ENCODE results near the gene CPVL.

The CPVL gene

DNA sequence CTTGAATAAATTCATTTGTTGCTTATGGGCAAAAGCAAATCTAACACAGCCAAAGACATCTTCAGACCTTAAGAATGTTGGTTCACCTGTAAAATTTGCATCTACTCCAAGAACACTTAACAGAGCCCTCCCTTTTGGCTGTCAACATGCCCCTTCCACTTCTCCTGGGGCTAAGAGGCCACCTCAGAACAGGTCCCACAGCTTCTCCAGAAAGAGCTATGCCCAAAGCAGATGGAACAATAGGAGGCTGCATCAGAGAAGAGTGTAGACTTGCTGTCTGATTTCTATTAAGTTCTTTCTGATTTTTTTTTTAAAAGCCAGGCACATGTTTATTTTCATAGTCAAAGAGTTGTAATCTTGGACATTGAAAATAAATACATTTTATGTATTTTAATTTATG is 162.1 kb downstream of the CPVL start:
- in situ Hi-C loops (cut with HindIII; ENCODE audit: low sequenced_read_pairs) = no loop called here

DNA sequence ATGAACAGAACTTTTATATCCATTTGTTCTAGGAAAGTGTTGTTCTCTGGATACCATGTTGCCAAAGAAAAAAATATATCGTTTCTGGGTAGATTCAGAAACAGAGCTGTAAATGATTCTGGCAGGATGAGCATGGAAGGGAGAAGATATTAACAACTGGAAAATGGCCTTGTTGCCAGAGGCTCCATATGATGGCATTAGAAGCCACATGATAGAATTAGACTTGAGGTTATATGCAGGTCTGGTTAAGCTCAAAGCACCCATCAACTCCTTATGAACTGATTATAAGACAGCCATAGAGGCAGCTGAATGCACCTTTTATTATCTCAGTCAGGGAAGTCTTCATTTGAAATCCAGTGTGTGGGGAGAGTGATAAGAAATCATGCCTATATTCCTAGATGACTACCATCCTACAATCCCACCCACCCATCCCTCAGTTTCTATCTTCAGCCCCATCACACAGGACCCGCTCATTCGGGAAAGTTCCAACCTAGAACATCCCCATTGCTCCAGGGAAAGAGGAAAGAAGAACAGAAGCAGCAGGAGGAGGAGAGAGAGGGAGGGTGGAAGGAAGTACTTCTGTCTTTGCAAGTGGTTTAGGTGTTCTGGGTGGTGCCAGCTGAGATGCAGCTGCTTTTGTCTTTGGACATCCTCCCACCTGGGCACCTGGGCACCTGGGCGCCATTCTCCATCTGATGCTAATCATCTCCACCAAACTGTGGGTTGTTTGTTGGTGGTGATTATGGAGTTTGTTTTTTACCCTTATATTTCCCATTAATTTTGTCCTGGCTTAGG is 162.7 kb downstream of the CPVL start:
- in situ Hi-C loops (cut with HindIII; ENCODE audit: low sequenced_read_pairs) = no loop called here

DNA sequence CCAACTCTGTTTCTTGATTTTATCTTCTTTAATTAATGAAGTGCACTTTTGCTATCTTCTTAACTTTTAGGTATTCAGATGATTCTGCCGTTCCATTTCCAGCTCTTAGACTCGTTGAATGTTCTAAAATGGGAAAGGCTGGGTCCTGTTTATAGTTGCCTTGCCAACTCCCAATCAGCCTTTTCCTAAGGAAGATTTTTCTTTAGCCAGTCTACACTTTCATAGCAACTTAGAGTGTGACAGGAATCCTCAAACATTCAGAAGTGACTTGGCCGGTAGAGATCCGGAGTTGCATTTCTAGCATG is 165.2 kb downstream of the CPVL start:
- in situ Hi-C loops (cut with HindIII; ENCODE audit: low sequenced_read_pairs) = no loop called here

DNA sequence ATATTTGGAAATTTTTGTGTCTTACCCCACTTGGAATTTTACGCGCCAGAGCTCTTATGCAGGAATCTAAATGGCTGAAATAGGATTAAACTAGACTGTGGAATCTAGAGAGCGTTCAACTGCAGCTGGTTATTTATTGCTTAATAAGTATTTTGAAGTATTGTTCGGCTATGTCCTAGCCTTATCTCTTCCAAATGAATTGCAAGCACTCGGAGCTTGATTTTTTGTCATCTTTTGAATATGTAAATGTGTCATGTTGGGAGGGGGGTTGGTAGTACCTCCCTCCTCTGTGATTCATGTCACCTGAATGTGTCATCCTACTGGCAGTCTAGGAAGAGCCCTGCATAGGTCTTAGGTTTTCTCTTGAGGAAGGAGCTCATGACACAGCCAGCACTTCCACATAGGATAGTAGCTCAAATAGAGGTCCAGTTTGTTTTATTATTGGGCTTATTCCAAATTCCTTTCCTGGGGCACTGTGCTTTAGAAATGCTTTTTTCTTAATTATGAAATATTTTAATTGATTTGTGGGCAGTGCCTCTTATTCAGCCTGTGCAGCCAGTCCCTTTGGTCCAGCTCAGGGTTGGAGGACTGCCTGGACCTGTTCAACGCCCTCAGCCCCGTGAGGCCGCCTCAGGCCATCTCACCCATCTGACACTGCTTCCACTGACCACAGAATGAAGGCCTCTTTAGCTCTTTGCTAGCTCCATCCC is 165.7 kb downstream of the CPVL start:
- in situ Hi-C loops (cut with HindIII; ENCODE audit: low sequenced_read_pairs) = no loop called here

DNA sequence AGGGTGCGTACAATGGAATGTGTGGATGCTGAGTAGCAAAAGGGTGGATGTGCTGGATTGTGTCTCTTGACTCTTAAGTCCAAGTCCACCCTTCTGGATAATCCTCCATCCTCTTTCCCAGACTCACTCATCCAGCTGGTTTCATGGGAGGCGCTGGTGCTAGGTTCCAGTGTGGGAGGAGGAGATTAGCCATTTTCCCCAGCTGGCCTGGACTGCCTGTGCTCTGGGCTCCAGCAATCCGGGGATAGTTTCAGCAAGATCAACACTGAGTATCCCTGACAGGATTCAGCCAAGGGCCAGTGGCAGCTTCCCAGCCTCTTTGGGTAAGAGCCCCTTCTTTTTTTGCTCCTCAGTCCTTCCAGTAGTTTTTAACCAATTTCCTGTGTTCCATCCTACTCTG is 166.6 kb downstream of the CPVL start:
- in situ Hi-C loops (cut with HindIII; ENCODE audit: low sequenced_read_pairs) = no loop called here

DNA sequence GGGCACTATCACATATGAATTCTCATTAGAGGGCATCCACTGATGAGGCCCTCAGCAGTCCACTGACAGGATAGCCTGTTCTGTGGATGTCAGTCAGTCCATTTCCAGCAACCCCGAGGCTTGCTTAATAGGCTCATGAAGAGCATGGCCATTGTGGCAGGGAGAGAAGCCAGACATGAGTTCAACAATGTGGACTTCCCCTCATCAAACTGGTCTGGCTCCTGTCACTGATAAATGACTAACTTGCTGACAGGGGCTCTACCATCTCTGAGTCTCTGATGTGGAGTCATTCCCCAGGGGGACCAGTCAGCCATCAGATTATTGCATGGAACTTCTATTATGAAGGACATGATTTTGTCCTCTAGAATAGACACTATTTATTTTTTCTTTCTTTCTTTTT is 168.5 kb downstream of the CPVL start:
- in situ Hi-C loops (cut with HindIII; ENCODE audit: low sequenced_read_pairs) = no loop called here

DNA sequence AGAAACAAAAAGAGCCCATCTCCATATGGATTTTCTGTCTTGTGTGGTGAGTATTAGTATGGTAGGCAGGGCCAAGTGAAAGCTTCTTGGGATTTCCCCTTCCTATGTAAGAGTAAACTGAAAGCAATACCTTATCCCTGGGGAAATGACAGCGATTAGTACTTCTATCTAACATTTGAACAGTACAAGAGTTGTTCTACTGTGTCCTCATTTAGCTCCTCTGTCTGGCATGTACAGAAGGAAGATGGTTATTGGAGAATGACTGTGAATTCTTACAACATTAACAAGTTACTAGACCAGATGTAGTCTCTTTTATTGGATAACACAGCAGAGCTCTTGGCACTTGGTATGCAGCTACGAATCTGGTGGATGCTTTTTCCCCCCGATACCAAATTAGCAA is 170.3 kb downstream of the CPVL start:
- in situ Hi-C loops (cut with HindIII; ENCODE audit: low sequenced_read_pairs) = no loop called here

DNA sequence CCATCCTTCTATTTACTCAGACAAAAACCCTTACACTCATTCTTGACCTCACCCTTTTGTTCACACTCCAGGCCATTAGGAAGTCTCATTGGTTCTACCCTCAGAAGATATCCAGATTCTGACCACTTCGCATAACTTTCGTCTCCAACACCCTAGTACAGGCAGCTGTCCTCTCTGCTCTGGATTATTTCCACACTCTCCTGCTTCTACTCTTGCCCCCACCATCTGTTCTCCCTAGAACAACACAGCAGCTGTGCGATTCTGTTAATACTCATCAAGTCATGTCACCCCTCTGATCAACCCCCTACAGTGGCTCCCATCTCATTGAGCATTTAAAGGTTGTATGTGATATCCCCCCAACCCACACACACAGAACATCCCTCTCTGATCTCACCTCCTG is 172.7 kb downstream of the CPVL start:
- in situ Hi-C loops (cut with HindIII; ENCODE audit: low sequenced_read_pairs) = no loop called here

DNA sequence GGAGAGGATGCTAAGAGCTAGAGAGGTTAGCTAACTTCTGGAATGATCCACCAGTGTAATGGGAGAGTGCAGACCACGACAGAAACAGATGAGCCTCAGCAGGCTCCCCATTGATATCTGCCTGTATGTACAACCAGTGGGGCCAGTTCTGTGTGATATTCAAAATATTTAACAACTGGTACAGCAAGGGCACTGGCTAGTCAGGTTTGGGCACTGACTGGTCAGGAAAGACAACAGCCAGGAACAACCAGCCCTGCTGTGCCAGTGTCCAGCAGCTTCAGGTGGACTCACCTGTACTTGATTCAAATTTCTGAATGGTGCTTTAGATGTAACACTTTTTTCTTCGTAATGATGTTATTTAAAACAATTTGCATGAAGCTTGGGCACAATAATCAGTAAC is 182.3 kb downstream of the CPVL start:
- in situ Hi-C loops (cut with HindIII; ENCODE audit: low sequenced_read_pairs) = no loop called here

DNA sequence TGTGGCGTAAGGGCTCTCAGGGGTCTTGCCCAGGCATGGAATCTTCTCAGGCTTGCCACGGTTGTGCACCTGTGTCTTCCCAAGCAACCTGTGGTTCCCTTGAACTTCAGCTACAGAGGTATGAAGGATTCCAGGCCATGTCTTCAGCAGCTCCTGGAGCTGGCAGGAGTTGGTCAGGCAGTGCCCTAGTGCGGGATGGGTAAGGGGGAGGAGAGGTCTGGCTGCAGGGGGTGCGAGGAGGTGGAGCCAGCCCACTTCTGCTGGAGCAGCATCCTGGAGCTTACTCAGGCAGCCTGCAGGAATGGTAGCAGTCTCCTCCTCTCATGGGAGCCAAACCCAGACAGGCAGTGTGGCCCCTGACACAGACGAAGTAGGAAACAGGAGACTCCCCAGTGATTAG is 184.4 kb downstream of the CPVL start:
- in situ Hi-C loops (cut with HindIII; ENCODE audit: low sequenced_read_pairs) = no loop called here

DNA sequence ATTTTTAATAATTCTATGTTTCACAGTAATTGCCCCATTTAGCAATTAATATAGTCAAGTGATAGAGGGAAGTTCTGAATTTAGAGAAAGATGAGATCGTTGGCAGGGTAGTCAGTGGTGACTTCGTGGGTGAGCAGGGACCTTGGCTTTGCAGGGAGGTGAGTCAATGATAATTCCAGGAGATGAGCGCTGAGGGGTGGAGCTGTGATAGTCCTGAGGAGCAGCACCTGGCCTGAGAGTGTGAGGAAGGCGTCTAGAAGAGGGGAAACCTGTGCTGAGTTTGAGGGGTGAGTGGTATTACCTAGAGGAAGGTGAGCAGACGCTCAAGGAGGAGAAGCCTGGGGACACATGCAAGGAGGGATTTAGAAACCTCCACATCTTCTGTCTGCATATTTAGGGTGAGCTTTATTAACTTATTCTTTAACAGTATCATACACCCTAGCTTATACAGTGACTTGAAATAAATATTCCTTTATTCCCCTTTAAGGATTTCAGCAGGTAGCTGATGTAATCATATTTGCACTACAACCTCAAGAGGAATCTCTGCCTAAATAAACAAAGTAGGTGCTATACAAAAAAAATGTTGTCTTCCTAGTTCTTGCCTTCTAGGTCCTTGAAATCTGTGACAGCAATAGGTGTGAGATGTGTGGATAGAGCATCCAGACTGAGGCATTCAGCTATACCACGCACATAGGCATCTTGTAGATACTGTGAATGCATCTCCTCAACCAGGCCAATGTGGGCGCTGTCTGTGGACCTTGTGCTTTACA is 186.1 kb downstream of the CPVL start:
- in situ Hi-C loops (cut with HindIII; ENCODE audit: low sequenced_read_pairs) = no loop called here

DNA sequence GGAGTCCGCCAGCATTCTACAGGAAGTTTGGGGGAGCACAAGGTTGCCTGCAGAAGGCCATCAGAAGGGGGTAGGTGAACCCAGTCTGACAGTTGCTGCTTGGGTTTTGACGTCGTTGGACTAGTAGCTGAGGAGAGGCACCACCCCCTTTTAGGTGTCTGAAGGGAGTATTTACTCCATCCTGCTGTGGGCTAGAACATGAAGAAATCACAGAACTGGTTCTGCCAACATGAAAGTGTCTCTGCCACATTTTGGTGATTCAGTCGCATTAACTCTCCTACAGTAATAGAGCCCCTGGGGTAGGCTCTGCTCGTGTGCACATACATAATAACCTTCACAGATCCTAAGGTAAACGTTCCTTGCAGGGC is 187.4 kb downstream of the CPVL start:
- in situ Hi-C loops (cut with HindIII; ENCODE audit: low sequenced_read_pairs) = no loop called here

DNA sequence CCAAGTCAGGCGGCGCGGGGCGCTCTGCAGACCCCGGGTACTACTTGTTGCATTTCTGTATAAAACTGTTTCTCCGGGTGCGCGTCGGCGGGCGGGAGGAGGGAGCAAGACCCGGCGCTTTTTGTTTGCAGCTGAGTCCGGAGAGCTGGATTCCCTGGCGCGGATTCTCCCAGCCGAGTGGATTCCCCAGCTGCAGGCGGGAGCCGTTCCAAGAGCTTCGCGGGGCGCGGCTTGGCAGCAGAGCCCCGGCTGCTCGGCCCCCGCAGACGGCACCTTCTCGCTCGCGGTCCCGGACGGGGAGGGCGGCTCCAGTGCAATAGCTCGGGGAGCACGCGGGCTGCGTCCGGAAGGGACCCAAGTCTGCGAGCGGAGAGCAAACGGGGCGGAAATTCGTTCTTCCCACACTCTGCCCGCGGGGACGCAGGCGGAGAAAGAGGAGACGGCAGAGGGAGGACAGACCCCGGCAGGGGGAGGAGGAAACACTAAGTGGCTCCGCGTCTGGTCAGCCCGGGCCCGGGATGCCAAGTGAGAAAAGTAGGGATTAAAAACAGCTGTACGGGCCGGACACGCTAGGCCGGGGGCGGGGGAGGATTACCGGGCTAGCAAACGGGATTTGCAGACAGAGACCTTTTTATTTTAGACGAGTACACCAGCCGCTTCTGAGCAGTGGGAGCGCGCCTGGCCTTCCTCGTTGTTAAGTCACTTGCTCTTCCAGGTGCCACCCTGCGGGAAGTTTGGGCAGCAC is 187.9 kb downstream of the CPVL start, which contains the start of gene TRIL:
TRIL (minus strand) TSS at position 96 of the 745 bp plus-strand sequence. CDS start 284 bp downstream, outside the sequence.
- in situ Hi-C loops (cut with HindIII; ENCODE audit: low sequenced_read_pairs) = no loop called here

DNA sequence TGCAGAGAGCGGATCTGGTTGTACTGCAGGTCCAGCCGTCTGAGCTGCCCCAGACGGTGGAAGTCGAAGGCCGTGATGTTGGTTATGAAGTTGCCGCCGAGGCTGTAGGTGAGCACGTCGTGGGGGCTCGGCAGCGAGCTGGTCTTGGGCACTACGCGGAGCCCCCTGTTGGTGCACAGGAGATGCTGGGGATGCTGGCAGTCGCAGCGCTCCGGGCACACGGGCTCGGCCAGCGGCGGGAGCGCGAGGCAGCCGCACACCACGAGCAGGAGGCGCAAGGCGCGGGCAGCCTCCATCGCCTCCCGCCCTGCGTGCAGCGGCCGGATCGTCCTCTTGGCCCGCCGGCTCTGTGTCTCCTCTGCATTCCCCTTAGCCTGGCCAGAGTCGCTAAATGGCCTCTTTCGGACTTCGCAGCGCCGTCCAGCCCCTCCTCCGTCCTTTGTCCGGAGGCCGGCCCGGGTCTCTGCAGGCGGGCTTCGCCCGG is 188.5 kb downstream of the CPVL start:
- in situ Hi-C loops (cut with HindIII; ENCODE audit: low sequenced_read_pairs) = no loop called here

DNA sequence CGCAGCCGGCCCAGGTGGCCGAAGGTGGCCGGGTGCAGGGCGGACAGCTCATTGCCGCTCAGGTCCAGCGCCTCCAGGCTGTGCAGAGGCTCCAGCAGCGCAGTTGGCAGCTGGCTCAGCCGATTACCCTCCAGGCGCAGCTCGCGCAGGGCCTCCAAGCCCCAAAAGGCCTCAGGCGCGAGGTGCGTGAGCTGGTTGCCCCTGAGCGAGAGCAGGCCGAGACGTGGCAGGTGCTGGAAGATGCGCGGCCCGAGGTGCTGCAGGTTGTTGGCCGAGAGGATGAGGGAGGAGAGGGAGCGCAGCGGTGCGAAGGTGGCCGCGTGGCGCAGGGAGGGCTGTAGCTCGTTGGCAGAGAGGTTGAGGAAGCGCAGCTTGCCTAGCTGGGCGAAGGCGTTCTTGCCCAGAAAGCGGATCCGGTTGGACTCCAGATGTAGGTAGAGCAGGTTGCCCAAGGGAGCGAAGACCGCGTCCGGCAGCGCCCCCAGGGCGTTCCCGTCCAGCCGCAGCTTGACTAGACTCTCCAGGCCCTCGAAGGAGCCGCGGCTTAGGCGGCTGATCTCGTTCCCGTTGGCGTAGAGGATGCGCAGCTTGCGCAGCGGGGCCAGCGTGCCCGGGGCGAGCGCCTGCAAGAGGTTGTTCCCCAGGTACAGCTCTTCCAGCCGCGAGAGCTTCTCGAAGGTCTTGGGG is 189.1 kb downstream of the CPVL start:
- in situ Hi-C loops (cut with HindIII; ENCODE audit: low sequenced_read_pairs) = no loop called here

DNA sequence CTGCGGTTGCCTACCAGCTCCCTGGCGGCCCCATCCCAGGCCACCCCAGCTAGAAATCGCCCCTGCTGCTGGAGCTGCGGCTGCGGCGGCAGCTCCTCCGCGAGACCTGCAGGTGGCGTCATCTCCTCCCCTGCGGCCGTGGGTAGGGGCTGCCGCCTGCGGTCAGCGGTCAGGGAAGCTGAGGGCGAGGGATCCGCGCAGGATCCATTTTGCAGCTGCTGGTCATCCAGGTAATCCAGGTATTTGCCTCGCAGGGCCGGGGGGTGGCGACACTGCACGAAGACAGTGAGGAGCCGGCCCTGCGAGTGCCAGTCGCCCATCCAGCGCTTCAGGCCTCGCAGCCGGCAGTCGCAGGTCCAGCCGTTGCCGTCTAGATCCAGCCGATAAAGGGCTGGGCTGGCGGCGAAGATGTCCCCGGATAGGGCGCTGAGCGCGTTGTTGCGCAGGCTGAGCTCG is 189.7 kb downstream of the CPVL start:
- in situ Hi-C loops (cut with HindIII; ENCODE audit: low sequenced_read_pairs) = no loop called here

DNA sequence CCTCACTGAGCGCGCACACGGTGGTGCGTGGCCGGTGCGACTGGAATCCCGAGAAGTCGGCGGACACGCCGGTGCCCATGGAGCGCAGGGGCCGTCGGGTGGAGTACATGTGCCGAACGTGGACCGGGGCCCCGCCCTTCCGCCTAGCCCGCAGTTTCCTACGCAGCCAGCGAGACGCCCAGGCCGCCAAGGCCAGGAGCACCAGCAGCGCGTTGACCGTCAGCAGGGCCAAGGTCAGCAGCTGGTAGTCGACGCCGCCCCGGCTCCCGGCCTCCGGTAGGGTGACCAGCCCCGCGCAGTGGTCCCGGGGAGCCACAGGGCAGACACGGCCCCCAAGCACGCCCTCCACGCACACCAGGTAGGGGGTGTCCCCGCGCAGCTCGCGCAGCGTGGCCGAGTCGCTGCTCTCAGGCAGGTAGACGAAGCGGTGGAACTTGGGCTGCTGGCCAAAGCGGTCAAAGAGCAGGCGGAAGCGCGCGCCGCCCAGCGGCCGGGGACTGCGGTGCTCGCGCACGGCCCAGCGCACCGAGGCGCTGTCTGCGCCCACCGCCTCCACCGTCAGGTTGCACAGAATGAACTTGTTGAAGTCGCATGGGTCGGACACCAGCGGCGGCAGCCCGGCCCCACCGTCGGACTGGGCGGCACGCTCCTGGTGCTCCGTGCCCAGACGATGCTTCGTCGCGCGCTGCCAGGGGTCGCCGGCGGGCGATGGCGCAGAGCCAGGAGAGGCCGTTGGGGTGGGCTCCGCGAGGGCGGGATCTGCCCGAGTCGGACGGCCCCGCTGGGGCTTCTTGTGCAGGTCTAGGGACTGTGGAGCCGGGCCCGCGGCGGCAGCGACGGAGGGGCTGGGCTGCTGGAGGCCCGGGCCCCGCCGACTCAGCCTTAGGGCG is 190.4 kb downstream of the CPVL start:
- in situ Hi-C loops (cut with HindIII; ENCODE audit: low sequenced_read_pairs) = no loop called here

DNA sequence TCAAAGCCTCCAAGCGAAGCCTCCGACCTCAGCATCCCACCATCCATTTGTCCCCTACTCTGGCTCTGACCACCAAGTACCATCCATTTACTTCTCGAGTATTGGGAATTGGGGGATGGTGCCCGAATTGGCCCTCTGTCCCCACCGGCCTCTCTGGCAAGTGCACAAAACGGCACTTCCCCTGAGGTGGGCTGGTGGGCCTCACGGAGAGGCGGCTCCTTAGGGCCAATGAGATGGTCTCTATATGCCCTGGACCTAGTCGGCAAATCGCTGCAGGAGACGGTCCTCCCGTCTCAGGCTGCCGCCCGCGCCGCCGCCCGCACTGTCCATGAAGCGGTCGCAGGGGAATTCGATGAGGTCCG is 191.0 kb downstream of the CPVL start:
- in situ Hi-C loops (cut with HindIII; ENCODE audit: low sequenced_read_pairs) = no loop called here

DNA sequence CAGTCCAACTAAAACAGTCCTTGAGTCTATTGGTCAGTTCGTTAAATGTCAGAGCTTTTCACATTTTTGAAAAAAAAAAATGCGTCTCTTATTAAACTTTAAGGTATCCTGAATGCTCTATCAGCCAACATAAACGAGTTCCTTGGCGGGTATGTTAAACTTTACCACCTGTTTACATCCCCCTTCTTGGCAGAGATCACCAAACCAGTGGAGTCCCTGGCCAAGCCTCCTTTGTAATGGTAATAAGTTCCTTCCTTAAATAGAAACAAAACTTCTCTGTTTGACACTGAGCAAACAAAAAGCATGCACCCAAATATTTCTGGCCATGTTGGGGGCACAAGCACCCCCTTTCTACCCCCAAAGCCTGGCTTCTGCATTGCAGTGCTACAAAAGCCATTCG is 191.4 kb downstream of the CPVL start:
- in situ Hi-C loops (cut with HindIII; ENCODE audit: low sequenced_read_pairs) = no loop called here

DNA sequence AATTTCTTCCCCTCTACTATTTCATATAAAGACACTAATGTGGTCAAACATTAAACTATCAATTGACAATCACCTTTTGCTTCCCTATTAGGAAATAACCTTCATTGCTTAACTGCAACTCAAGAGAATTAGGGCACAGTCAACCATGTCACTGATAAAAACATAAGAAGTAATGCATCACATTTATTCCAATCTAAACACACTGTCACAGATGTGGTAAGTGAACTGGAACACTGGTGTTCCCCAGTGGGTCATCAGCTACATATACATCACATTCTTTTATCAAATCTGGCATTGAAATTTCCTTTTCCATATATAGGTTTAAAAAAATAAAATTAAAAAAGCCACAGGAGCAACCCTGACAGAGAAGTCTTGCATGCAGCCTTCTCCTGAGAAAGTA is 191.9 kb downstream of the CPVL start:
- in situ Hi-C loops (cut with HindIII; ENCODE audit: low sequenced_read_pairs) = no loop called here
